Measurements from ENCODE around the gene NAA40.

The NAA40 gene

DNA sequence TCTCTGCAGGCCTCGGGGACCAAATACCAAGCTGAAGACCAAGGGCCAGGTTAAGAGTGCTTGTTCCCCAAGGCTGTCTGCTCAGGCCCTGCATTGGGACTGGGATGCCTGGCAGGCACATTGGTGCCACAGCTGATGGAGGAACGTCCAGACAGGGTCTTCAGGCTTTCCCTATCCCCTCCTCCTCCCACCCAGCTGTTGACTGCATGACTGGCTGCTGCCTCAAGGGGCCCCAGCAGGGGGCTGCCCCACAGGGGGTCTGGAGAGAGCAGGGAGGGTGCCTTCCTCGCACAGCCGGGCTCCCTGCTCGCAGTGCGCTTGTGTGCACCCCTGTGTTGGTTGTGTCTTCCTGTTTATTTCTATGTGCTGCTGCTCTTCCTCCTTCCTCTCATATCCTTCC, 31.7 kb upstream of the NAA40 start:
- no peak overlapping the region for H3K4me3 Mint-ChIP-seq
- peak overlapping the region; percentile 82 for H3K27ac Mint-ChIP-seq
- H3K36me3 Mint-ChIP-seq: peaks cover 37% of the 10 kb centered on the region
- H3K9me3 Mint-ChIP-seq: no peaks in the 10 kb centered on the region
- DNase-seq: no peak
- H3K27me3 Mint-ChIP-seq: peaks cover under 1% of the 10 kb centered on the region
- CTCF ChIA-PET: interaction anchor here (0.8 to 2.7 kb wide), 17 partner anchors 10 to 140 kb away, joined by 3 to 47 read pairs (median 4); partner anchors contain the start of genes MARK2 and RCOR2
- H3K4me1 Mint-ChIP-seq: peaks cover 6% of the 10 kb centered on the region

DNA sequence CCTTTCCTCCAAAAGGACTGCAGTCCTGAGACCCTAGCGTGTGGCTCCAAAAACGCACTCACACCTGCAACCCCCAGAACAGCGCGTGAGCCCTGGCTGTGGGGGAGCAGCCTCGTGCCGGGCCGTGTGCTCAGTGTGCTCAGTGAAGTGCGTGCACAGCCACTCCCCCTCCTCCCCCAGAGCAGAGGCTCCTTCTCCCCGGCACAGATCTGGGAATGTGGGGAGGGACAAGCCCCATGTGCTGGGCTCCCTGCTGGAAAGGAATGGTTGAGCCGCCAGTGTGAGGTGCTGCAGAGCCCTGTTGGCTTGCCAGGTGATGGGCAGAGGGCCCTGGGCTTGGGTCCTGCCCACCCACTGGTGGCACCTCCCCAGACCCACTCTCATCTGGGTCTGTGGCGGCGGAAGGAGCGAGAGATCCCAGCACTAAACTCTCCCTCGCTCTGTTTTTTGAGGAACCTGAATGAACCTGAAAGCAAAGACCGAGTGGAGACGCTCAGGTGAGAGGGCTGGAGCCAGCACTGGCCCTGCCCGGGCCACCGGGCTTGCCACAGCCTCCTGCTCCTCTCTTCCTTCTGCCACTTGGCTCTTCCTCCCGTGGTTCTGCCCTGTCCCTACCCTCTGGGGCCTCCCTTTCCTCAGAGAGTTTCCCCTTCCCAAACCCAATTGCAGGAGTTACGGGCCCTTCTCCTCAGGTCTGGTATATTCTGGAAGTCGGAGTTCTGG, 30.8 kb upstream of the NAA40 start:
- Mint-ChIP-seq H3K27me3 (peaks cover 4% of the 10 kb centered on the region), H3K36me3 (peaks cover 35% of the 10 kb centered on the region), H3K9me3 (no peaks in the 10 kb centered on the region), H3K27ac (no peak overlapping the region), H3K4me1 (peaks cover 6% of the 10 kb centered on the region), H3K4me3 (no peak overlapping the region)
- DNase-seq: no peak
- CTCF ChIA-PET: interaction anchor here (1.7 to 2.7 kb wide), 4 partner anchors 18 to 74 kb away, joined by 5 to 47 read pairs (median 11); partner anchors contain the start of gene MARK2

DNA sequence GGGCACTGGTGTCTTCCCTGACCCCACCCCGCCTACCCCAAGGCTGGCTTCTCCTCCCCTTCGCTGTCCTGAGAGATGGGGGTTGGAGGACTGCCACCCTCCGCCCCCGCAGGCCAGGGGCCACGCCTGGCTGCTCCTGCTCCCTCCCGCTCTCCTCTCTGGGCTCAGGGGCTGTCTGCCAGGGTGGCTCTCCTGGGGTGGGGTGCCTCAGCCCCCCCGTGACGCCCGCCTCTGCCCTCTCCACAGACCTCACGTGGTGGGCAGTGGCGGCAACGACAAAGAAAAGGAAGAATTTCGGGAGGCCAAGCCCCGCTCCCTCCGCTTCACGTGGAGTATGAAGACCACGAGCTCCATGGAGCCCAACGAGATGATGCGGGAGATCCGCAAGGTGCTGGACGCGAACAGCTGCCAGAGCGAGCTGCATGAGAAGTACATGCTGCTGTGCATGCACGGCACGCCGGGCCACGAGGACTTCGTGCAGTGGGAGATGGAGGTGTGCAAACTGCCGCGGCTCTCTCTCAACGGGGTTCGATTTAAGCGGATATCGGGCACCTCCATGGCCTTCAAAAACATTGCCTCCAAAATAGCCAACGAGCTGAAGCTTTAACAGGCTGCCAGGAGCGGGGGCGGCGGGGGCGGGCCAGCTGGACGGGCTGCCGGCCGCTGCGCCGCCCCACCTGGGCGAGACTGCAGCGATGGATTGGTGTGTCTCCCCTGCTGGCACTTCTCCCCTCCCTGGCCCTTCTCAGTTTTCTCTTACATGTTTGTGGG, 30.0 kb upstream of the NAA40 start:
- H3K4me3 Mint-ChIP-seq: no peak overlapping the region
- peaks cover 26% of the 10 kb centered on the region for H3K36me3 Mint-ChIP-seq
- peaks cover 5% of the 10 kb centered on the region for H3K27me3 Mint-ChIP-seq
- peaks cover 6% of the 10 kb centered on the region for H3K4me1 Mint-ChIP-seq
- CTCF ChIA-PET: no interaction called here
- no peak for DNase-seq
- no peak overlapping the region for H3K27ac Mint-ChIP-seq
- no peaks in the 10 kb centered on the region for H3K9me3 Mint-ChIP-seq

DNA sequence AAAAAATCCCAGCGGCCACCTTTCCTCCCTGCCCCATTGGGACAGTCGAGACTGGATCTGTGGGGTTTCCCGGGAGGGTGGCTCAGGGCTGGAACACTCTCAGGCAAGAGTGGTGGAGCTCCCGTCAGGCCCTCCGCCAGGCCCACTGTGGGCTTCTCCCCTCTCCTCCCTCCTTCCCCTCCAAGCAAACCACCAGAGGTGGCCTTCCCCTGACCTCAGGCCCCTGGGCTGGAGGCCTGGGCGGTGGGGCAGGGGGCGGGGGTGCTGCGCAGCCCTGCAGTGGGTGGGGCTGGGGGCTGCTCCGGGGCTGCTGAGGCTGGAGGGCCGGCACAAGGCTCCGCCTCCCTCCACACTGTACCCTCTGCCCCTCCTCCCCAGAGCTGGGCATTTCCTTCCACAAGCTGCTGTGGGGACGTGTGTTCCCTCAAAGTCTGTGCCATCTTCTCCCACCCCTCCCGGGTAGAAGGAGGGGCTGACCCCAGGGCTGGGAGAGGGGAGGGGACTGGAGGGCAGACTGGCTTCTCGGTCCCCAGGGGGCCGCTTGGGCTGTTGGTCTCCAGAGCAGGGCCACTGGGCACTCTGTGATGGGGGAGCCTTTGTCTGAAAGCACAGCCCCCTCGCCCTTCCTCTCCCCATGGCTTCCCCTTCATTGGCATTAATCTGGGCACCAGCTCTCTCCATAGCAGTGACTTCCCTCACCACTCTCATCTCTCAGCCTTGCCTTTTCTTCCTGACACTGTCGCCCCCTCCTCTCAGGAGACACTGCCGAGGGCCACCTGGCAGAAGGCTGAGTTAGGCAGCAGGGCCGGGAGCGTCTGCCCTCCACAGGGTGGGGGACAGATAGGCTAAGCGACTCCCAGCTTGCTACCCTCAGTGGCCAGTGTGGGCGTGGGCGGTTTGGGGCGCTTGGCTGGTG, 29.0 kb upstream of the NAA40 start:
- H3K27ac Mint-ChIP-seq: no peak overlapping the region
- H3K4me3 Mint-ChIP-seq: no peak overlapping the region
- H3K4me1 Mint-ChIP-seq: peaks cover 6% of the 10 kb centered on the region
- H3K9me3 Mint-ChIP-seq: no peaks in the 10 kb centered on the region
- peaks cover 16% of the 10 kb centered on the region for H3K27me3 Mint-ChIP-seq
- CTCF ChIA-PET: no interaction called here
- DNase-seq: no peak
- H3K36me3 Mint-ChIP-seq: peaks cover 18% of the 10 kb centered on the region

DNA sequence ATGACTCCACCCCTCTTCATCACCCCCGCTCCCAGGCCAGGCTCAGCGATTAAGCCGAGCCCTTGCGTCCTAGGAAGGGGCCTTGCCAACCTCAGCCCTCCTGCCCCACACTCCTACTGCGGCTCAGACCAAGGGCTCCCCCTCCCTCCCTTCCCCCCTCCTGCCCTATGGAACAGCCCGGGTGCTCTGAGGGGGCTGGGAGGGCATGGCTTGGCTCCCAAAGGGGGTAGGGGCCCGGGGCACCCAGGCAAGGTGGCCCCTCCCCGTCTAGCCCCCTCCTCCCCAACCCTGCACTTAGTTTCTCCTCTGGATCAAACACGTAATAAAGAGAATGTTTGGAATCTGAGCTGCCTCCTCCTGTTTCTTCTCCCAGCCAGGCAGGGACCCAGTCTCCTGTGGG, 28.1 kb upstream of the NAA40 start:
- no peak overlapping the region for H3K4me3 Mint-ChIP-seq
- H3K27me3 Mint-ChIP-seq: peaks cover 23% of the 10 kb centered on the region
- no peaks in the 10 kb centered on the region for H3K9me3 Mint-ChIP-seq
- CTCF ChIA-PET: no interaction called here
- peaks cover 11% of the 10 kb centered on the region for H3K36me3 Mint-ChIP-seq
- H3K4me1 Mint-ChIP-seq: peaks cover 6% of the 10 kb centered on the region
- no peak overlapping the region for H3K27ac Mint-ChIP-seq
- DNase-seq: no peak

DNA sequence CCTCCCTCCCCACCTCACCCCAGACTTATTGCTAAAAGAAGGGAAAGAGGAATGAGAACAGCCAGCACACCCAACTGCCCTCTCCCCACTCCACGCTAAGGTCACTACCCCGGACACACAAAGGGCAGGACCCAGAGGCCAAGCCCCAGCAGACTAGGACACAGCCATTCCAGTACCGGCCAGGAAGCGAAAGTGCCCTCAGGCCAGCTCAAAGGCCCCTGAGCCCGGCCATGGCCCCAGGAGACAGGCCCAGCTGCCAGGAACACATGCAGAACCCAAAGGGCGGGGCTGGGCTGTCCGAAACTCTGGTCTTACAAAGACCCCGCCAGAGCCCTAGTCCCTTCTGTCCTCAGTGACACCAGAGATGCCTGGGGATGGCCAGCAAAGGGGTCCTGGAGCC, 27.4 kb upstream of the NAA40 start:
- CTCF ChIA-PET: no interaction called here
- H3K27me3 Mint-ChIP-seq: peaks cover 31% of the 10 kb centered on the region
- H3K4me3 Mint-ChIP-seq: no peak overlapping the region

DNA sequence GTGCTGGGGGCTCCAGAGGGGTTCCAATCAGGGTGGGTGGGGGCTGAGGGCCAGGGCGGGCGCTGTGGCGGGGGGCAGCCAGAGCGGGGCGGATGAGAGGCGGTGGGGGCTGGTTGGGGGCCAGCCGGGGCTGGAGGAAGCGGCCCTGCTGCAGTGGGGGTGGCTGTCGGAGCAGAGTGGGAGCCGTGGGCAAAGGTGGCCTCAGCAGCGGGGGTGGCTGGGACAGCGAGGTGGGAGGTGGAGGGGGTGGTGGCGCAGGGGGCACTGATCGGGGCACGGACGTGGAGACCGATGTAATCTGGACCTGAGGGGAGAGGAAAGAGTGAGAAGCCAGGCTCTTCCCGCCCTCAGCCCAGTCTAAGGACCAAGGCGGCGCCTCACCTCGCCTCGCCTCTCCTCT, 26.9 kb upstream of the NAA40 start:
- CTCF ChIA-PET: no interaction called here
- Mint-ChIP-seq H3K36me3 (peaks cover 5% of the 10 kb centered on the region), H3K9me3 (no peaks in the 10 kb centered on the region)

More for the DNA sequence above, 27.4 kb upstream of the NAA40 start:
- Mint-ChIP-seq H3K27ac (no peak overlapping the region), H3K4me1 (peaks cover 6% of the 10 kb centered on the region), H3K9me3 (no peaks in the 10 kb centered on the region), H3K36me3 (peaks cover 6% of the 10 kb centered on the region)
- DNase-seq: no peak

DNA sequence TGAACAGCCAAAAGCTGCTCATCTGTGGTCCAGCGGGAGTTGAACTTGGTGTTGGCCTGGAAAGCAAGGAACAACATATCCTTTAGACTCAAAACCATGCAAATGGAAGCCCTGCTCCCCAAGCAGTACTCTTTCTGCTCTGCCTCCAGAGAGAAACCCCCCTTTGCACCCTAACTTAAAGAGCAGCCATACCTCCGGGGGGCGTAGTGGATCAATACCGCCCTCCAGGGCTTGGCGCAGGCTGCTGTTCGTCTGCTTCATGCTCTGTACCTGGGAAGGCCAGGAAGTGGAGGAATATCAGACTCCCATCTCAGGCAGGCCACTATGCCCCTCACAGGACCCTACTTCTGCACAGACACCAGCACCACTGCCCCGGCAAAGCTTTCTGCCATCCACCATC, 26.1 kb upstream of the NAA40 start:
- H3K27ac Mint-ChIP-seq: no peak overlapping the region
- peaks cover 5% of the 10 kb centered on the region for H3K36me3 Mint-ChIP-seq
- H3K4me1 Mint-ChIP-seq: peaks cover 8% of the 10 kb centered on the region
- CTCF ChIA-PET: interaction anchor here (1.1 kb wide), 2 partner anchors 33 to 76 kb away, joined by 3 to 4 read pairs; no protein-coding TSS in a partner anchor
- H3K27me3 Mint-ChIP-seq: peaks cover 41% of the 10 kb centered on the region
- no peaks in the 10 kb centered on the region for H3K9me3 Mint-ChIP-seq
- H3K4me3 Mint-ChIP-seq: no peak overlapping the region
- DNase-seq: no peak

More for the DNA sequence above, 26.9 kb upstream of the NAA40 start:
- Mint-ChIP-seq H3K4me1 (peaks cover 5% of the 10 kb centered on the region), H3K27me3 (peaks cover 33% of the 10 kb centered on the region), H3K4me3 (no peak overlapping the region), H3K27ac (no peak overlapping the region)
- DNase-seq: no peak

DNA sequence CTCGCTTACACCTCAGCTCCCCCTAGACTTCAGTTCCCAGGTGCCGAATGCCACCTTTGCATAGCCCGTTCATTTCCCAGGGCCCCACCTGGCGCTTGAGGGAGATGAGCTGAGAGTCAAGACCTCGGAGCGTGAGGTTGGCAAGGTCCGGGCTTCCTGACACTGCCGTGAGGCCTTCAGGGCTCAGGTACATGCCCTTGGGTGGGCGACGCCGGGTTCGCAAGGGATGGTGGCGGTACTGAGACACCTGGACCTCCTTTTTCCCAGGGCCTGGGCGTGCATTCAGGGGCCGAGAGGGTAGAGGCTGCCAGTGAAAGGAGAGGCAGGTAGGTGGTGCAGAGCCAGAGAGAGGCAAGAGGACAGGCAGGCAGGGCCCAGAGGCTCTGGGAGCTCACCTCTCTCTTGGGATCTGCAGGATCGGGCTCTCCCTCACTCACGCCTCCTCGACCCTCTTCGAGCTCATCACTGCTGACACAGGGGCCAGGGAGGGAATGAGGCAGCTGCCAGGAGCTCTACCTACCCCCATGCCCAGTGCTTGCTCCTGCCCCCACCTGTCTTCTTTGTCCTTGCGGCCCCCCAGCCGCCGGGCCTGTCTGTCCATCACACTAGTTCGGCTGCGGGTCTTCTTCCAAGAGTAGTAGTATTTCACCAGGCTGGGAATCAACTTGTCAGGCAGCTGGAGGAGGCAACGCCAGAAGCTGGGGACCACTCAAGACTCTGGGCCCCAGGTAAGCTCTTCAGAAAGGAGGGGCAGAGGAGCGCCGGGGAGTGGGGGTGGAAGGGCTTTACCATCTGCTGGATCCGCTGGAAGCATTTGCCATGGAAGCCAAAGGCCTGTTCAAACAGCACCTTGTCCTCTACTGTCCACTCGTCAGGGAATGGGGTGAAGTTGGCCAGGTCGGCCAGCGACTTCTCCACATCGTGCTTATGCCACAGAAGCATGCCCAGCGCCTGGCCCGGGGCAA, 24.7 kb upstream of the NAA40 start:
- Mint-ChIP-seq H3K4me1 (peaks cover 16% of the 10 kb centered on the region), H3K36me3 (peaks cover 5% of the 10 kb centered on the region), H3K4me3 (no peak overlapping the region), H3K9me3 (no peaks in the 10 kb centered on the region), H3K27ac (no peak overlapping the region), H3K27me3 (peaks cover 56% of the 10 kb centered on the region)
- DNase-seq: no peak
- CTCF ChIA-PET: interaction anchor here (2.0 to 2.6 kb wide), 2 partner anchors 32 to 77 kb away, joined by 7 to 9 read pairs; no protein-coding TSS in a partner anchor

DNA sequence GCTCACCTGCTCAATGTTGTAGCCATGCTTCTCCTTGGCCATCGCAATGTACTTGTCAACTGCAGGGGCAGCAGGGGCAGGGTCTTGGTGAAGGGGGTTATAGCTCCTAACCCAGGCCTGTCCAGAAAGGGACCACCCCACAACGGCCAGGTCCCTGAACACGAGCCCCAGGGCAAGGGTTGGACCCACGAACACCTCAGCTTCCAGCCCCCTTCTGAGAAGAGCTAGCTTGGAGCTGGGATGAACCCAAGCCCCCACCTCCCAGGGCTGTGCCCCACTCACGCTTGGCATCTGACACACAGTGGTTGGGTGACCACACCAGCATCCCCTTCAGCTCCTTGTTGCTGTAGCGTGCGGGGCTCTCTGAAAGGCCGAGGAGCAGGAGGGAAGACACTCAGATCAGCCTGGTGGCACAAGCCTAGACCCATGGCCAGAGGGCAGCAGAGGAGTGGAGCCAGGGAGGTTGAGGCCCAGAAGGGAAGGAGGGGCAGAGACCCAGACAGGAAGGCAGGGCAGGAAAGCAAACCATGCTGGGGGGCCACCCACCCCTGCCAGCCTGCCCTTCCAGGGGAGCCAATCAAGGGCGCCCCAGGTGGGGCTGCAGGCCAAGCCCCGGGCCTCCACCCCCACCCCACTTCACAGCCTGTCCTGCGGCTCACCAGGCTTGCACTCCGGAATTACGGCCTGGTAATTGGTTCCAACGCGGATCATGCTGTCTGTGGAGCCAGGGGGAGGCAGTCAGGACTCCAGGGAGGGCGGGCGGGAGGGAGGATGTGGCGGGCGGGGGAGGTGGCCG, 23.7 kb upstream of the NAA40 start:
- peaks cover 62% of the 10 kb centered on the region for H3K27me3 Mint-ChIP-seq
- H3K4me1 Mint-ChIP-seq: peaks cover 16% of the 10 kb centered on the region
- H3K4me3 Mint-ChIP-seq: peak overlapping the region; percentile 3
- H3K9me3 Mint-ChIP-seq: no peaks in the 10 kb centered on the region
- DNase-seq: no peak
- H3K27ac Mint-ChIP-seq: no peak overlapping the region
- peaks cover 4% of the 10 kb centered on the region for H3K36me3 Mint-ChIP-seq
- CTCF ChIA-PET: interaction anchor here (2.0 to 2.6 kb wide), 2 partner anchors 31 to 78 kb away, joined by 7 to 9 read pairs; no protein-coding TSS in a partner anchor

DNA sequence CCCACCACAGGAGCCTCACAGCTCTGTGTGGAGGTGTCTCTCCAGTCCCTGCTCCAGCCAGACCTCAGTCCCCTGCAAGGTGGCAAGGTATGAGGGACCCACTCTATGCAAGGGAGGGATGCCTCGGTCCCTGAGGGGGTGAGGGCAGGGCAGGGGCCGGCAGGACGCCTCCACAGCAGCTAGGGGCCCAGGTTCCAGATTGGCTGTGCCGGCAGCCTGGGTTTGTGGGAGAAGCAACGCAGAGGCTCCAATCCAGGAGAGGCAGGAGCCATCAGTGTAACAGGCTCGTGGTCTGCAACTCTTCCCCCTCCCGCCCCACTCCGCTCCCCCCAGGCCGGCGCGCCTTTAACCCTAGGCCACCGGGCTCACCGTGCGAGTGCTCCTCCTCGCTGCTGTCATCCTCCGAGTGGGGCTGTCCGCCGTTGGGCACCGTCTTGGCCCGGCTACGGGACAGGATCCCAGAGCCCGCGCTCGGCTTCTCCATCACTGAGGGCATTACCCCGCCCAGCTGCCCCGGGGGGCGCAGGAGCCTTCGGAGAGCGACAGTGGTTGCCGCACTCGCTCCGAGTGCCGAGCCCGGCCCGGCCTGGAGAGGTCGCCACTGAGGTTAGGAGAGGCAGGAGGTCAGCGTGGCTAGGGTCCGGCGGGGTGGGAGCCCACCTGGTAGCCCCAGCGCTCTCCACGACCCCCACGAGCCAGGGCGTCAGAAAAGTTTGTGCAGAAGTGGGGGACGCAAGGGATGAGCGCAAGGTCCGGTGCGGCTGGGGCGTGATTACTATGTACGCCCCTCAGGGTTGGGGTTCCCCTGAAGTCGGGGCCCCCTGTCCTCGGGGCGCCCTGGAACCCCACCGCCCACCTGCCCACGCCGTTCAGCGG, 22.6 kb upstream of the NAA40 start:
- CTCF ChIA-PET: interaction anchor here (1.1 to 2.6 kb wide), 3 partner anchors 30 to 233 kb away, joined by 4 to 9 read pairs (median 7); no protein-coding TSS in a partner anchor
- peak; percentile 54 for DNase-seq

More for the DNA sequence above, 22.6 kb upstream of the NAA40 start:
- H3K9me3 Mint-ChIP-seq: no peaks in the 10 kb centered on the region
- H3K27ac Mint-ChIP-seq: peak overlapping the region; percentile 52
- peaks cover 2% of the 10 kb centered on the region for H3K36me3 Mint-ChIP-seq
- peak overlapping the region; percentile 79 for H3K4me3 Mint-ChIP-seq
- peaks cover 73% of the 10 kb centered on the region for H3K27me3 Mint-ChIP-seq
- H3K4me1 Mint-ChIP-seq: peaks cover 15% of the 10 kb centered on the region
